DOHH2 (cell line): ENCODE data around the gene HYI.

Source experiments
- H3F3A ChIP-seq: fragments of 200-600 bp; sonication (generic), shearing (Covaris generic); 2 replicates; pipeline ENCODE4 v1.6.0; 2016; ENCODE audit warnings: antibody characterized with exemption, mild to moderate bottlenecking; ENCODE audit not compliant: control insufficient read depth, insufficient read depth
- H3K27ac ChIP-seq: fragments of 200-600 bp; sonication (generic); 2 replicates; pipeline ENCODE4 v1.5.1; 2014; ENCODE audit warnings: low read depth, mild to moderate bottlenecking, low read length, moderate library complexity
- H3K27me3 ChIP-seq: fragments of 200-600 bp; sonication (generic); 2 replicates; pipeline ENCODE4 v1.6.1; 2014; ENCODE audit warnings: mild to moderate bottlenecking, low read length, mixed read lengths; ENCODE audit not compliant: control insufficient read depth
- H3K36me3 ChIP-seq: fragments of 200-600 bp; sonication (generic); 2 replicates; pipeline ENCODE4 v1.6.1; 2014; ENCODE audit warnings: mild to moderate bottlenecking, low read length, moderate library complexity, mixed read lengths; ENCODE audit not compliant: control insufficient read depth
- H3K4me1 ChIP-seq: fragments of 200-600 bp; sonication (generic); 2 replicates; pipeline ENCODE4 v1.6.1; 2014; ENCODE audit warnings: mild to moderate bottlenecking, low read length, mixed read lengths; ENCODE audit not compliant: control insufficient read depth
- H3K4me2 ChIP-seq: fragments of 200-600 bp; sonication (generic); 2 replicates; pipeline ENCODE4 v1.6.0; 2014; ENCODE audit warnings: mild to moderate bottlenecking, low read length, moderate library complexity
- H3K4me3 ChIP-seq: fragments of 200-600 bp; sonication (generic); 2 replicates; pipeline ENCODE4 v1.5.1; 2014; ENCODE audit warnings: mild to moderate bottlenecking, low read length, mixed read lengths
- H3K79me2 ChIP-seq: fragments of 200-600 bp; sonication (generic); 2 replicates; pipeline ENCODE4 v1.6.1; 2014; ENCODE audit warnings: mild to moderate bottlenecking, low read length, mixed read lengths; ENCODE audit not compliant: control insufficient read depth
- H3K9me2 ChIP-seq: fragments of 200-600 bp; sonication (generic); replicated peaks from 2 replicates; pipeline ENCODE4 v1.6.1; 2014; ENCODE audit warnings: mild to moderate bottlenecking, low read length, mixed read lengths; ENCODE audit not compliant: control insufficient read depth
- H3K9me3 ChIP-seq: fragments of 200-600 bp; sonication (generic); 2 replicates; pipeline ENCODE4 v1.6.1; 2014; ENCODE audit warnings: antibody characterized with exemption, low read length, mixed read lengths; ENCODE audit not compliant: control insufficient read depth, insufficient read depth
- H4K20me1 ChIP-seq: fragments of 200-600 bp; sonication (generic); 2 replicates; pipeline ENCODE4 v1.6.0; 2014; ENCODE audit warnings: low read depth, mild to moderate bottlenecking, antibody characterized with exemption, low read length, moderate library complexity; ENCODE audit not compliant: control insufficient read depth, insufficient read depth
- EZH2phosphoT487 ChIP-seq: fragments of 200-600 bp; sonication (generic); IDR thresholded peaks from 2 replicates; pipeline ENCODE4 v1.6.1; 2017; ENCODE audit warnings: borderline replicate concordance, mild to moderate bottlenecking, antibody characterized with exemption, low read length, moderate library complexity, mixed read lengths
- TF ChIP-seq, protein P1 (sequence below): fragments of 200-600 bp; sonication (generic); IDR thresholded peaks from one replicate; pipeline ENCODE4 v1.5.1; 2014; ENCODE audit warnings: antibody characterized with exemption, mild to moderate bottlenecking, low read depth, low read length; ENCODE audit not compliant: poor library complexity, severe bottlenecking

HYI gene

DNA sequence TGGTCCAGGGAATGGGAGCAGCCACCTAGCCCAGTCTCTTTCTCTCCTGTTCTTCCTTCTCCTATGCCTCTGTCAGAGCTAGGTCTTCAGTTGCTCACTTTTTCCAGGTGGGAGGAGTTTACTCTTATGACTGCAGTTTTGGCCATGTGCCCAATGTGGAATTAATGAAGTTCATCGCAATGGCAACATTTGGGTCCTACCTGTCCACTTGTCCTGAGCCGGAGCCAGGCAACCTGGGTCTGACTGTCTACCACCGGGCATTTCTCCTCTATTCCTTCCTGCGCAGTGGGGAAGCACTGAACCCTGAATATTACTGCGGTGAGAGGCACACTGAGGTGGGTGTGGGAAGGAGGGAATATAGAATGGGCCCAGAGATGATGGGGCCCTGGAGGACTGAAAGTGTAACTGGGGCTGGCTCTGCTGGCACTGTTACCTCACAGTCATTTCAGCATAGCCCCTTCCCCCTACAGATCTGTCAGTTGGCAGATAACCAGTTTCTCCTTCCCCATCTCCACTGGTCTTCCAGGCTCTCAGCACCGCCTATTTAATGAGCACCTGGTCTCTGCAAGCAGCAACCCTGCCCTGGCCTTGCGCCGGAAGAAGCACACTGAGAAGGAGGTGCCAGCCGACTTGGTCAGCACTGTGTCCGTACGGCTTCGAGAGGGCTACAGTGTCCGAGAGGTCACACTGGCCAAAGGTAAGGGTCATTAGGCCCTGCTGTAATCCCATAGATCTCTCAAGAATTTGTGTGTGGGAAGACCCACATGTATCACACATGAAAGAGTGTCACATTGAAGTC, 33.9 kb downstream of the HYI start:
- Histone ChIP-seq H3K36me3 (peaks cover 67% of the 10 kb centered on the region), H3K27ac (no peak overlapping the region), H3K4me1 (no peaks in the 10 kb centered on the region), H3K4me3 (no peak overlapping the region), H3K9me3 (no peaks in the 10 kb centered on the region), H4K20me1 (no peaks in the 10 kb centered on the region), H3F3A (no peaks in the 10 kb centered on the region), H3K4me2 (no peak overlapping the region), H3K27me3 (no peaks in the 10 kb centered on the region), H3K9me2 (no peaks in the 10 kb centered on the region), H3K79me2 (no peaks in the 10 kb centered on the region)
- TF ChIP-seq, protein P1, sequence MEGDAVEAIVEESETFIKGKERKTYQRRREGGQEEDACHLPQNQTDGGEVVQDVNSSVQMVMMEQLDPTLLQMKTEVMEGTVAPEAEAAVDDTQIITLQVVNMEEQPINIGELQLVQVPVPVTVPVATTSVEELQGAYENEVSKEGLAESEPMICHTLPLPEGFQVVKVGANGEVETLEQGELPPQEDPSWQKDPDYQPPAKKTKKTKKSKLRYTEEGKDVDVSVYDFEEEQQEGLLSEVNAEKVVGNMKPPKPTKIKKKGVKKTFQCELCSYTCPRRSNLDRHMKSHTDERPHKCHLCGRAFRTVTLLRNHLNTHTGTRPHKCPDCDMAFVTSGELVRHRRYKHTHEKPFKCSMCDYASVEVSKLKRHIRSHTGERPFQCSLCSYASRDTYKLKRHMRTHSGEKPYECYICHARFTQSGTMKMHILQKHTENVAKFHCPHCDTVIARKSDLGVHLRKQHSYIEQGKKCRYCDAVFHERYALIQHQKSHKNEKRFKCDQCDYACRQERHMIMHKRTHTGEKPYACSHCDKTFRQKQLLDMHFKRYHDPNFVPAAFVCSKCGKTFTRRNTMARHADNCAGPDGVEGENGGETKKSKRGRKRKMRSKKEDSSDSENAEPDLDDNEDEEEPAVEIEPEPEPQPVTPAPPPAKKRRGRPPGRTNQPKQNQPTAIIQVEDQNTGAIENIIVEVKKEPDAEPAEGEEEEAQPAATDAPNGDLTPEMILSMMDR = no peak
- no peak for TF ChIP-seq EZH2phosphoT487

DNA sequence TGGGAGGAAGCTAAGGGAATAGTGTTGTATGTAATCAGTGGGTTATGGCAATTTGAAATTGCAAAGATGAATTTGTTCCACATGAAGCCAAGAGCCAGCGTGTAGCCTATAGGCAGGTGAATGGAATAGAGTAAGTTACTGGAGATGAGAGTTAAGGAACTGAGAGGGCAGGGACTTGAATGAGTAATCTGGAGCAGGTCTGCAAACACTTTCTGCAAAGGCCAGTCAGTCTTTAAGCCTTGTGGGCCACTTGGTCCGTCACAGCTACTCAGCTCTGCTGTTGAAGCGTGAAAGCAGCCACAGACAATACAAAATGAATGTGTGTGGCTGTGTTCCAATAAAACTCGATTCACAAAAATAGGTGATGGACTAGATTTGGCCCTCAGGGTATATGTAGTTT, 34.9 kb downstream of the HYI start:
- TF ChIP-seq, protein P1 = no peak
- no peak for TF ChIP-seq EZH2phosphoT487
- no peaks in the 10 kb centered on the region for H3K4me1 ChIP-seq
- no peaks in the 10 kb centered on the region for H3K27me3 ChIP-seq
- H3K9me3 ChIP-seq = no peaks in the 10 kb centered on the region
- H4K20me1 ChIP-seq = no peaks in the 10 kb centered on the region
- no peaks in the 10 kb centered on the region for H3K9me2 ChIP-seq
- H3K36me3 ChIP-seq = peaks cover 63% of the 10 kb centered on the region
- H3F3A ChIP-seq = no peaks in the 10 kb centered on the region
- no peak overlapping the region for H3K4me2 ChIP-seq
- no peak overlapping the region for H3K4me3 ChIP-seq
- no peaks in the 10 kb centered on the region for H3K79me2 ChIP-seq
- H3K27ac ChIP-seq = no peak overlapping the region

GRCh38 chr1:43415901-43416300, 37.8 kb downstream of the HYI start:
- TF ChIP-seq EZH2phosphoT487 = no peak
- TF ChIP-seq, protein P1 = no peak
- Histone ChIP-seq H3K4me3 (no peak overlapping the region), H3K9me3 (no peaks in the 10 kb centered on the region), H3K4me2 (no peak overlapping the region), H3K27me3 (no peaks in the 10 kb centered on the region), H3K9me2 (no peaks in the 10 kb centered on the region), H3K4me1 (no peaks in the 10 kb centered on the region), H3K36me3 (peaks cover 46% of the 10 kb centered on the region), H3F3A (no peaks in the 10 kb centered on the region), H4K20me1 (no peaks in the 10 kb centered on the region), H3K27ac (no peak overlapping the region), H3K79me2 (no peaks in the 10 kb centered on the region)
